PC-9 (cell line): ENCODE results near the gene SLCO4C1.

Experiments used
- EZH2 ChIP-seq: fragments of 200-600 bp; sonication (generic); IDR thresholded peaks from 2 replicates; pipeline ENCODE4 v1.8.0; 2017; ENCODE audit warnings: antibody characterized with exemption, low read depth
- TF ChIP-seq, protein P1 (sequence below): fragments of 200-600 bp; sonication (generic); conservative IDR thresholded peaks from 2 replicates; pipeline ENCODE4 v1.6.1; 2017; ENCODE audit warnings: mixed run types, antibody characterized with exemption, mild to moderate bottlenecking, moderate library complexity

DNA sequence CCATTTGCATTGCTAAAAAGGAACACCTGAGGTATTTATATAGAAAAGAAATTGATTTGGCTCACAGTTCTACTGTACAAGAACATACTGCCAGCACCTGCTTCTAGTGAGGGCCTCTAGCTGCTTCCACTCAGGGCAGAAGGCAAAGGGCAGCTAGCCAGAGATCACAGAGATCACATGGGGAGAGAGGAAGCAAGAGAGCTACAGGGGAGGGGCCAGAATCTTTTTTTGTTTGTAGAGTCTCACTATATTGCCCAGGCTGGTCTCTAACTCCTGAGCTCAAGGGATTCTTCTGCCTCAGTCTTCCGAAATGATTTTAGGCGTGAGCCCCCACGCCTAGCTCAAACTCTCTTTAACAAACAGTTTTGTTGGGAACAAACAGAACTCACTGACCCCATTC is 6.1 kb downstream of the SLCO4C1 start:
- TF ChIP-seq, protein P1, sequence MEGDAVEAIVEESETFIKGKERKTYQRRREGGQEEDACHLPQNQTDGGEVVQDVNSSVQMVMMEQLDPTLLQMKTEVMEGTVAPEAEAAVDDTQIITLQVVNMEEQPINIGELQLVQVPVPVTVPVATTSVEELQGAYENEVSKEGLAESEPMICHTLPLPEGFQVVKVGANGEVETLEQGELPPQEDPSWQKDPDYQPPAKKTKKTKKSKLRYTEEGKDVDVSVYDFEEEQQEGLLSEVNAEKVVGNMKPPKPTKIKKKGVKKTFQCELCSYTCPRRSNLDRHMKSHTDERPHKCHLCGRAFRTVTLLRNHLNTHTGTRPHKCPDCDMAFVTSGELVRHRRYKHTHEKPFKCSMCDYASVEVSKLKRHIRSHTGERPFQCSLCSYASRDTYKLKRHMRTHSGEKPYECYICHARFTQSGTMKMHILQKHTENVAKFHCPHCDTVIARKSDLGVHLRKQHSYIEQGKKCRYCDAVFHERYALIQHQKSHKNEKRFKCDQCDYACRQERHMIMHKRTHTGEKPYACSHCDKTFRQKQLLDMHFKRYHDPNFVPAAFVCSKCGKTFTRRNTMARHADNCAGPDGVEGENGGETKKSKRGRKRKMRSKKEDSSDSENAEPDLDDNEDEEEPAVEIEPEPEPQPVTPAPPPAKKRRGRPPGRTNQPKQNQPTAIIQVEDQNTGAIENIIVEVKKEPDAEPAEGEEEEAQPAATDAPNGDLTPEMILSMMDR, result no peak
- no peak for TF ChIP-seq EZH2
